Measurements from ENCODE around the gene AGPAT2. TPM values are rescaled to one million over a fixed set of nuclear protein-coding genes. Genes with fewer than 3 reads are reported as not detected.

The AGPAT2 gene
- total and polyA plus RNA-seq, 2 donors (not counting 1 experiment from before 2014, with no cell fraction given): 25.1 to 28.4 TPM

DNA sequence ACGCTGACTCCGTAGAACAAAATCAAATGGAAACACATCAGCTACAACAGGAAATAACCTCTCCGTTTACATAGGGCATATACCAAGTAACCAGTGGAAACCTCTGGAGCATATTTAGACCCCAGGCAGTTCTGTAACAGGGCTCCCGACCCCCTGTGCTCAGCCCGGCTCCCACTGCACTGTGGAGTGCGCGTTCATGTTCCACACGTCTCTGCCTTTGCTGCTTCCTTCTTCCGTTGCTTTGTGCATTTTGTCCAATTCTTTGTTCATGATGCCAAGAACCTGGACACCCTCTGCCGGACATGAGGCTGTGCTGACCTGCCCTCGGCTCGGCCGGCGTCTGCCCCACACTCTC is 5.9 kb upstream of the AGPAT2 start:
- no peak overlapping the region for H3K4me3 Mint-ChIP-seq

DNA sequence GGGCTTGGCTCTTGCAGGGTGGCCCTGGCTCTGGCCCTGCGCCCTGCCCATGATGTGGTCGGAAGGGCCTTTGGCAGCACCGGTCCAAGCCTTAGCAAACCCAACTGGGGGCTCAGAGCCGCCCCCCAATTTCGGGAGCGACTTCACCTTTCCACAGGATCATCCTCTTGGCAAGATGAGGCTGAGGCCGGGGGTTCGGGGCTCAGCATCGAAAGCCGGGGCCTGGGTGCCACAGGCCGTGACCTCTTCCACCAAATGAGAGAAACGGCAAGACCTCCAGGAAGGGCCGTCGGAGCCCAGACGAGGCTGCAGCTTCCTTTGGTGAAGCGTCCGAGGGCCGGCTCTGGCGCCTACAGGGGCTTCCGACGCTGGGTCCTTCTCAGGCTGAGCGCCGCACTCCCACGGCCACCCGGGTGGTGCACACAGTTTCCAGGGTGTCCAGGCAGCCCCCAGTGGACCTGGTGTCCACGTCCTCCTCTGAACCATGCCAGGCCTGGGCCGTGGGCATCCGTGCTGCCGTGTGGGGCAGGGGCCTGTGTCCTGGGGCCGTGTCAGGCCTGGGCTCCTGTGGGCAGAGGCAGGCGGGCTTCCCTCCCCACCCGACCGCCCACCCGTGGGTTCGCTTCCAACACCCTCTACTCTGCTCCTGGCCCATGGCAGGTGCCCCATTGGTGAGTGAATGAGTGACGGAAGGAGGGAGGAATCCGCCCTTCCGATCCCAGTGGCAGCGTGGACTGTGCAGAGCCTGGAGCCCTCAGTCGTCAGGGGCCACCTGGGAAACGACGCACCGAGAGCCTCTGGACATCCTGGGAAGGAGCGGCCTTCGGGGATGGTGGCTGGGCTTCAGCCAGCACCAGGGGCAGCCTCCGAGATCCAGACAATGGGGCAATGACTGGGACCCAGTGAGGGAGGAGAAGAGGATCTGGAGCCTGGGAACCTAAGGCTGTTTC is 5.2 kb upstream of the AGPAT2 start:
- Mint-ChIP-seq H3K4me3 (no peak overlapping the region), H3K27ac (no peak overlapping the region), H3K4me1 (peaks cover 12% of the 10 kb centered on the region), H3K9me3 (ENCODE audit: insufficient read depth) (no peaks in the 10 kb centered on the region), H3K27me3 (peaks cover 9% of the 10 kb centered on the region)
- H2AFZ ChIP-seq (ENCODE audit: insufficient read depth, low read depth, low read length, poor library complexity, severe bottlenecking): no peak overlapping the region
- H3K4me2 ChIP-seq (replicated peaks; ENCODE audit: low read depth, low read length, poor library complexity, severe bottlenecking): no peak overlapping the region
- no peaks in the 10 kb centered on the region for H3K36me3 ChIP-seq (replicated peaks in 1 of 2; ENCODE audit: control extremely low read depth in 1 of 2, control insufficient read depth in 1 of 2, extremely low read depth in 1 of 2, insufficient read depth in 2 of 2, low read length in 1 of 2)
- peaks cover 0 to 22% (median 5%) of the 10 kb centered on the region in 4 experiments for H3K27me3 ChIP-seq (replicated peaks in 1 of 4; ENCODE audit: control extremely low read depth in 1 of 4, control insufficient read depth in 3 of 4, insufficient read depth in 4 of 4, low read length in 3 of 4)
- no peak for DNase-seq
- TF ChIP-seq, protein P1, sequence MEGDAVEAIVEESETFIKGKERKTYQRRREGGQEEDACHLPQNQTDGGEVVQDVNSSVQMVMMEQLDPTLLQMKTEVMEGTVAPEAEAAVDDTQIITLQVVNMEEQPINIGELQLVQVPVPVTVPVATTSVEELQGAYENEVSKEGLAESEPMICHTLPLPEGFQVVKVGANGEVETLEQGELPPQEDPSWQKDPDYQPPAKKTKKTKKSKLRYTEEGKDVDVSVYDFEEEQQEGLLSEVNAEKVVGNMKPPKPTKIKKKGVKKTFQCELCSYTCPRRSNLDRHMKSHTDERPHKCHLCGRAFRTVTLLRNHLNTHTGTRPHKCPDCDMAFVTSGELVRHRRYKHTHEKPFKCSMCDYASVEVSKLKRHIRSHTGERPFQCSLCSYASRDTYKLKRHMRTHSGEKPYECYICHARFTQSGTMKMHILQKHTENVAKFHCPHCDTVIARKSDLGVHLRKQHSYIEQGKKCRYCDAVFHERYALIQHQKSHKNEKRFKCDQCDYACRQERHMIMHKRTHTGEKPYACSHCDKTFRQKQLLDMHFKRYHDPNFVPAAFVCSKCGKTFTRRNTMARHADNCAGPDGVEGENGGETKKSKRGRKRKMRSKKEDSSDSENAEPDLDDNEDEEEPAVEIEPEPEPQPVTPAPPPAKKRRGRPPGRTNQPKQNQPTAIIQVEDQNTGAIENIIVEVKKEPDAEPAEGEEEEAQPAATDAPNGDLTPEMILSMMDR (IDR thresholded peaks at IDR 0.05): no peak
- no peak for TF ChIP-seq EZH2 (IDR thresholded peaks at IDR 0.05; ENCODE audit: borderline replicate concordance, insufficient read depth, low read depth, low read length, poor library complexity, severe bottlenecking)
- H4K20me1 ChIP-seq (ENCODE audit: control insufficient read depth, insufficient read depth, low read length, poor library complexity, severe bottlenecking): no peaks in the 10 kb centered on the region
- ATAC-seq (ENCODE audit: low read depth): no peak
- ChIA-PET POLR2A (no interaction called here), CTCF (no interaction called here)
- no peak overlapping the region for H3K4me3 ChIP-seq (ENCODE audit: control extremely low read depth in 1 of 5, extremely low read depth in 1 of 5, insufficient read depth in 1 of 5, low read depth in 2 of 5, low read length in 4 of 5)
- H3K79me2 ChIP-seq (ENCODE audit: control insufficient read depth, insufficient read depth, low read length): no peaks in the 10 kb centered on the region
- H3K4me1 ChIP-seq (ENCODE audit: control insufficient read depth in 2 of 2, insufficient read depth in 2 of 2, low read length in 2 of 2): peaks cover 5 to 19% of the 10 kb centered on the region in 2 donors
- H3K9me3 ChIP-seq (ENCODE audit: control extremely low read depth in 1 of 3, control insufficient read depth in 2 of 3, insufficient read depth in 1 of 3, low read length in 2 of 3): peaks cover 0 to 9% (median 0%) of the 10 kb centered on the region in 3 donors
- no peak overlapping the region for H3K27ac ChIP-seq (ENCODE audit: low read length in 2 of 2)
- WGBS (ENCODE audit: insufficient coverage): 95% methylated on average over 40 of the region's 46 CpGs
- intact Hi-C loops (cut with micrococcal nuclease): no loop called here
- no peak overlapping the region for H3K9ac ChIP-seq (ENCODE audit: low read length)

More for the DNA sequence above, 5.9 kb upstream of the AGPAT2 start:
- H3K36me3 ChIP-seq (replicated peaks in 1 of 2; ENCODE audit: control extremely low read depth in 1 of 2, control insufficient read depth in 1 of 2, extremely low read depth in 1 of 2, insufficient read depth in 2 of 2, low read length in 1 of 2): no peaks in the 10 kb centered on the region
- no peaks in the 10 kb centered on the region for H4K20me1 ChIP-seq (ENCODE audit: control insufficient read depth, insufficient read depth, low read length, poor library complexity, severe bottlenecking)
- peaks cover 0 to 4% (median 0%) of the 10 kb centered on the region in 3 donors for H3K9me3 ChIP-seq (ENCODE audit: control extremely low read depth in 1 of 3, control insufficient read depth in 2 of 3, insufficient read depth in 1 of 3, low read length in 2 of 3)
- peaks cover 0 to 29% (median 7%) of the 10 kb centered on the region in 4 experiments for H3K27me3 ChIP-seq (replicated peaks in 1 of 4; ENCODE audit: control extremely low read depth in 1 of 4, control insufficient read depth in 3 of 4, insufficient read depth in 4 of 4, low read length in 3 of 4)
- no peak overlapping the region for H3K9ac ChIP-seq (ENCODE audit: low read length)
- H3K4me1 Mint-ChIP-seq: peaks cover 14% of the 10 kb centered on the region
- H3K27ac Mint-ChIP-seq: no peak overlapping the region
- H3K4me2 ChIP-seq (replicated peaks; ENCODE audit: low read depth, low read length, poor library complexity, severe bottlenecking): no peak overlapping the region
- H3K27ac ChIP-seq (ENCODE audit: low read length in 2 of 2): no peak overlapping the region
- ChIA-PET POLR2A (no interaction called here), CTCF (no interaction called here)
- H3K4me1 ChIP-seq (ENCODE audit: control insufficient read depth in 2 of 2, insufficient read depth in 2 of 2, low read length in 2 of 2): peaks cover 3 to 20% of the 10 kb centered on the region in 2 donors
- H3K4me3 ChIP-seq (ENCODE audit: control extremely low read depth in 1 of 5, extremely low read depth in 1 of 5, insufficient read depth in 1 of 5, low read depth in 2 of 5, low read length in 4 of 5): no peak overlapping the region
- WGBS (ENCODE audit: insufficient coverage): 95% methylated on average over 9 of the region's 14 CpGs
- intact Hi-C loops (cut with micrococcal nuclease): no loop called here
- H2AFZ ChIP-seq (ENCODE audit: insufficient read depth, low read depth, low read length, poor library complexity, severe bottlenecking): no peak overlapping the region
- no peaks in the 10 kb centered on the region for H3K9me3 Mint-ChIP-seq (ENCODE audit: insufficient read depth)
- no peaks in the 10 kb centered on the region for H3K79me2 ChIP-seq (ENCODE audit: control insufficient read depth, insufficient read depth, low read length)
- H3K27me3 Mint-ChIP-seq: peaks cover 11% of the 10 kb centered on the region
- DNase-seq (no peak), ATAC-seq (ENCODE audit: low read depth) (no peak)
- TF ChIP-seq EZH2 (IDR thresholded peaks at IDR 0.05; ENCODE audit: borderline replicate concordance, insufficient read depth, low read depth, low read length, poor library complexity, severe bottlenecking): no peak
- TF ChIP-seq, protein P1 (IDR thresholded peaks at IDR 0.05): no peak

Data from B cell (primary cell).